ENCODE data around the gene DNAH9. TPM values are rescaled to one million over a fixed set of nuclear protein-coding genes. Genes with fewer than 3 reads are reported as not detected.

Gene DNAH9
- total and polyA plus RNA-seq, 2 donors (not counting 1 experiment from before 2014, with no cell fraction given), result not detected

- Histone ChIP-seq H3K27ac (ENCODE audit: low read length in 2 of 2) (no peak overlapping the region), H2AFZ (ENCODE audit: insufficient read depth, low read depth, low read length, poor library complexity, severe bottlenecking) (no peak overlapping the region), H3K4me3 (ENCODE audit: control extremely low read depth in 1 of 5, extremely low read depth in 1 of 5, insufficient read depth in 1 of 5, low read depth in 2 of 5, low read length in 4 of 5) (no peak overlapping the region), H3K9ac (ENCODE audit: low read length) (no peak overlapping the region), H3K27me3 (replicated peaks in 1 of 4; ENCODE audit: control extremely low read depth in 1 of 4, control insufficient read depth in 3 of 4, insufficient read depth in 4 of 4, low read length in 3 of 4) (no peaks in the 10 kb centered on the region), H3K4me2 (replicated peaks; ENCODE audit: low read depth, low read length, poor library complexity, severe bottlenecking) (no peak overlapping the region), H3K36me3 (replicated peaks in 1 of 2; ENCODE audit: control extremely low read depth in 1 of 2, control insufficient read depth in 1 of 2, extremely low read depth in 1 of 2, insufficient read depth in 2 of 2, low read length in 1 of 2) (no peaks in the 10 kb centered on the region), H4K20me1 (ENCODE audit: control insufficient read depth, insufficient read depth, low read length, poor library complexity, severe bottlenecking) (no peaks in the 10 kb centered on the region), H3K4me1 (ENCODE audit: control insufficient read depth in 2 of 2, insufficient read depth in 2 of 2, low read length in 2 of 2) (no peaks in the 10 kb centered on the region), H3K79me2 (ENCODE audit: control insufficient read depth, insufficient read depth, low read length) (no peaks in the 10 kb centered on the region), H3K9me3 (ENCODE audit: control extremely low read depth in 1 of 3, control insufficient read depth in 2 of 3, insufficient read depth in 1 of 3, low read length in 2 of 3) (peaks cover 0 to 13% (median 0%) of the 10 kb centered on the region in 3 donors)
- Mint-ChIP-seq H3K9me3 (ENCODE audit: insufficient read depth) (peaks cover 6% of the 10 kb centered on the region), H3K27ac (no peak overlapping the region), H3K4me3 (no peak overlapping the region), H3K27me3 (no peaks in the 10 kb centered on the region), H3K4me1 (no peaks in the 10 kb centered on the region)
- intact Hi-C loops (cut with micrococcal nuclease), result no loop called here
- CTCF ChIA-PET, result no interaction called here
- no peak for ATAC-seq (ENCODE audit: low read depth)
- DNase-seq, result no peak
- POLR2A ChIA-PET, result no interaction called here
- no CpG with 5 or more reads among the region's 1 CpG for WGBS (ENCODE audit: insufficient coverage)
- TF ChIP-seq EZH2 (IDR thresholded peaks at IDR 0.05; ENCODE audit: borderline replicate concordance, insufficient read depth, low read depth, low read length, poor library complexity, severe bottlenecking) (no peak), CTCF (IDR thresholded peaks at IDR 0.05) (no peak)
Observed at GRCh38 chr17:11668618-11669017, 70.3 kb downstream of the DNAH9 start.

DNA sequence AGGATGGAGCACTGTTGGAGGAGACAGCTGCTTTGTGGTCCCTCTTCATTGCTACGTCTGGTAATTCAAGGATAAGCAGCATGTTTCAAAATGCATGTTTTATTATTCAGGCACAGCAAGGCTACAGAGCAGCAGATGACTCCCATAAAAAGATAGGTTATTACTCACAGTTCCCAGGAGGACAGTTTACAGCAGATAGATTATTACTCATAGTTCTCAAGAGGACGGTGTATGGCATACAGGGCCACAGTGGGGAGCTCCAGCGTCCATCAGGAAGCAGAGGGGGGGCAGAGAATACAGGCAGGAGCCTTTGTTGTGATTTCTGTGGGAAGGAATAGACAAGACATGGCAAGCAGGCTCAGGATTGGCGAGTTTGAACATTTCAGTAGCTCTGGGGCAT, 72.9 kb downstream of the DNAH9 start:
- no peaks in the 10 kb centered on the region for H3K27me3 ChIP-seq (replicated peaks in 1 of 4; ENCODE audit: control extremely low read depth in 1 of 4, control insufficient read depth in 3 of 4, insufficient read depth in 4 of 4, low read length in 3 of 4)
- H3K4me3 ChIP-seq (ENCODE audit: control extremely low read depth in 1 of 5, extremely low read depth in 1 of 5, insufficient read depth in 1 of 5, low read depth in 2 of 5, low read length in 4 of 5), result no peak overlapping the region
- H2AFZ ChIP-seq (ENCODE audit: insufficient read depth, low read depth, low read length, poor library complexity, severe bottlenecking), result no peak overlapping the region
- no peaks in the 10 kb centered on the region for H3K36me3 ChIP-seq (replicated peaks in 1 of 2; ENCODE audit: control extremely low read depth in 1 of 2, control insufficient read depth in 1 of 2, extremely low read depth in 1 of 2, insufficient read depth in 2 of 2, low read length in 1 of 2)
- intact Hi-C loops (cut with micrococcal nuclease), result no loop called here
- H3K4me2 ChIP-seq (replicated peaks; ENCODE audit: low read depth, low read length, poor library complexity, severe bottlenecking), result no peak overlapping the region
- no peaks in the 10 kb centered on the region for H3K4me1 ChIP-seq (ENCODE audit: control insufficient read depth in 2 of 2, insufficient read depth in 2 of 2, low read length in 2 of 2)
- H3K79me2 ChIP-seq (ENCODE audit: control insufficient read depth, insufficient read depth, low read length), result no peaks in the 10 kb centered on the region
- ChIA-PET CTCF (no interaction called here), POLR2A (no interaction called here)
- H3K27ac ChIP-seq (ENCODE audit: low read length in 2 of 2), result no peak overlapping the region
- Mint-ChIP-seq H3K4me3 (no peak overlapping the region), H3K4me1 (no peaks in the 10 kb centered on the region), H3K27ac (no peak overlapping the region), H3K9me3 (ENCODE audit: insufficient read depth) (no peaks in the 10 kb centered on the region), H3K27me3 (no peaks in the 10 kb centered on the region)
- ATAC-seq (ENCODE audit: low read depth) (no peak), DNase-seq (no peak)
- TF ChIP-seq CTCF (IDR thresholded peaks at IDR 0.05), result no peak
- TF ChIP-seq EZH2 (IDR thresholded peaks at IDR 0.05; ENCODE audit: borderline replicate concordance, insufficient read depth, low read depth, low read length, poor library complexity, severe bottlenecking), result no peak
- no peak overlapping the region for H3K9ac ChIP-seq (ENCODE audit: low read length)
- peaks cover 0 to 13% (median 2%) of the 10 kb centered on the region in 3 donors for H3K9me3 ChIP-seq (ENCODE audit: control extremely low read depth in 1 of 3, control insufficient read depth in 2 of 3, insufficient read depth in 1 of 3, low read length in 2 of 3)
- H4K20me1 ChIP-seq (ENCODE audit: control insufficient read depth, insufficient read depth, low read length, poor library complexity, severe bottlenecking), result no peaks in the 10 kb centered on the region
- WGBS (ENCODE audit: insufficient coverage), result 61% methylated on average over 4 of the region's 4 CpGs
